Peyer's patch (tissue), 4 donors: Measurements from ENCODE around the gene RNF157. TPM values are rescaled to one million over a fixed set of nuclear protein-coding genes. Genes with fewer than 3 reads are reported as not detected.

Source experiments
- DNase-seq, 3 donors: peaks; one replicate each; pipeline ENCODE4 v3.0.0-alpha.2; 2017 to 2019
- H3K27ac ChIP-seq, 4 donors: fragments of 200-600 bp; sonication (generic); one replicate each; pipeline ENCODE4 v1.5.1; 2016 to 2019
- H3K27me3 ChIP-seq, 2 donors: fragments of 200-600 bp; sonication (generic); one replicate each; pipeline ENCODE4 v1.5.1; 2019
- H3K36me3 ChIP-seq, 3 donors: fragments of 200-600 bp; sonication (generic); one replicate each; pipeline ENCODE4 v1.5.1; 2016 to 2019
- H3K4me1 ChIP-seq, 4 donors: fragments of 200-600 bp; sonication (generic); one replicate each; pipeline ENCODE4 v1.5.1; 2016 to 2019
- H3K4me3 ChIP-seq, 4 donors: fragments of 200-600 bp; sonication (generic); 1 replicate in 3 of 4; 2 replicates in 1 of 4; pipeline ENCODE4 v1.5.1; 2016 to 2019; ENCODE audit warnings: mild to moderate bottlenecking in 1 of 4
- H3K9me3 ChIP-seq, 4 donors: fragments of 200-600 bp; sonication (generic); one replicate each; pipeline ENCODE4 v1.5.1; 2016 to 2019; ENCODE audit warnings: mild to moderate bottlenecking in 1 of 4
- CTCF ChIP-seq, 6 experiments: fragments of 450-650 bp in 4 of 6; fragments of 200-600 bp in 2 of 6; sonication (generic) in 1 of 6; IDR thresholded peaks; one replicate each; pipeline ENCODE4 v1.5.1; 2017 to 2019; ENCODE audit warnings: antibody characterized with exemption in 6 of 6, mild to moderate bottlenecking in 3 of 6, moderate library complexity in 1 of 6
- POLR2A ChIP-seq, 2 donors: fragments of 450-650 bp; IDR thresholded peaks; one replicate each; pipeline ENCODE4 v1.5.1; 2017; ENCODE audit warnings: antibody characterized with exemption in 2 of 2, mild to moderate bottlenecking in 2 of 2, moderate library complexity in 2 of 2
- total RNA-seq, 4 donors: library from RNA; depleted of rRNA; stranded (reverse); fragments of >200 nt; gene quantifications; one replicate each; pipeline ENCODE4 v1.1.0, GENCODE V29; 2016

The RNF157 gene
- total RNA-seq, 4 donors from 2014 or later: 73.4 to 115 (median 106) TPM

GRCh38 chr17:76275382-76276068 is 35.2 kb upstream of the RNF157 start:
- Histone ChIP-seq H3K27ac (no peak overlapping the region), H3K9me3 (no peaks in the 10 kb centered on the region), H3K27me3 (no peaks in the 10 kb centered on the region), H3K36me3 (peaks cover 0 to 4% (median 0%) of the 10 kb centered on the region in 3 donors), H3K4me3 (no peak overlapping the region), H3K4me1 (peaks cover 4 to 29% (median 22%) of the 10 kb centered on the region in 4 donors)
- no peak for TF ChIP-seq CTCF (IDR thresholded peaks at IDR 0.05)
- TF ChIP-seq POLR2A (IDR thresholded peaks at IDR 0.05): no peak
- no peak for DNase-seq

GRCh38 chr17:76274112-76274956 is 34.0 kb upstream of the RNF157 start:
- Histone ChIP-seq H3K4me1 (peaks cover 4 to 41% (median 32%) of the 10 kb centered on the region in 4 donors), H3K27ac (peak overlapping the region in 2 of 4 donors; percentile 12 to 53), H3K9me3 (no peaks in the 10 kb centered on the region), H3K36me3 (peaks cover 0 to 16% (median 0%) of the 10 kb centered on the region in 3 donors), H3K27me3 (no peaks in the 10 kb centered on the region), H3K4me3 (no peak overlapping the region)
- DNase-seq: no peak
- TF ChIP-seq CTCF (IDR thresholded peaks at IDR 0.05): no peak
- no peak for TF ChIP-seq POLR2A (IDR thresholded peaks at IDR 0.05)

GRCh38 chr17:76273445-76274111 is 33.3 kb upstream of the RNF157 start:
- TF ChIP-seq POLR2A (IDR thresholded peaks at IDR 0.05) (no peak), CTCF (IDR thresholded peaks at IDR 0.05) (no peak)
- Histone ChIP-seq H3K9me3 (no peaks in the 10 kb centered on the region), H3K4me1 (peaks cover 4 to 48% (median 39%) of the 10 kb centered on the region in 4 donors), H3K4me3 (no peak overlapping the region), H3K27me3 (no peaks in the 10 kb centered on the region), H3K36me3 (peaks cover 0 to 21% (median 0%) of the 10 kb centered on the region in 3 donors), H3K27ac (peak overlapping the region in 3 of 4 donors; percentile 12 to 98 (median 77))
- no peak for DNase-seq

- H3K4me1 ChIP-seq: peaks cover 7 to 56% (median 47%) of the 10 kb centered on the region in 4 donors
These were observed 32.5 kb upstream of the RNF157 start for GRCh38 chr17:76272541-76273444.

More at GRCh38 chr17:76272541-76273444, 32.5 kb upstream of the RNF157 start:
- Histone ChIP-seq H3K27ac (peak overlapping the region; percentile 64 to 98 (median 81)), H3K27me3 (no peaks in the 10 kb centered on the region), H3K9me3 (no peaks in the 10 kb centered on the region), H3K36me3 (peaks cover 0 to 21% (median 0%) of the 10 kb centered on the region in 3 donors), H3K4me3 (peak overlapping the region; percentile 28 to 49 (median 43))
- peak in 2 of 3 donors; percentile 69 to 79 for DNase-seq
- no peak for TF ChIP-seq POLR2A (IDR thresholded peaks at IDR 0.05)
- TF ChIP-seq CTCF (IDR thresholded peaks at IDR 0.05): no peak
